Gastroesophageal sphincter (tissue), 4 donors: ENCODE results near the gene USP25. TPM values are rescaled to one million over a fixed set of nuclear protein-coding genes. Genes with fewer than 3 reads are reported as not detected.

ENCODE experiments used
- ATAC-seq: fragments of 150-250 bp; one replicate; pipeline ENCODE4 v1.9.1; 2016; ENCODE audit warnings: mild to moderate bottlenecking, moderate library complexity
- H3K27ac ChIP-seq, 4 donors: fragments of 200-600 bp; sonication (generic) in 3 of 4; 1 replicate in 3 of 4; 2 replicates in 1 of 4; pipeline ENCODE4 v1.5.1; 2016 to 2019
- H3K27me3 ChIP-seq: fragments of 200-600 bp; sonication (generic); one replicate; pipeline ENCODE4 v1.5.1; 2019
- H3K36me3 ChIP-seq, 2 donors: fragments of 200-600 bp; sonication (generic); one replicate each; pipeline ENCODE4 v1.5.1; 2019; ENCODE audit warnings: control low read depth in 1 of 2
- H3K4me1 ChIP-seq, 3 donors: fragments of 200-600 bp; sonication (generic); 1 replicate in 2 of 3; 2 replicates in 1 of 3; pipeline ENCODE4 v1.5.1; 2016 to 2019; ENCODE audit warnings: control low read depth in 2 of 3
- H3K4me3 ChIP-seq, 2 donors: fragments of 200-600 bp; sonication (generic); one replicate each; pipeline ENCODE4 v1.5.1; 2019; ENCODE audit warnings: mild to moderate bottlenecking in 1 of 2, moderate library complexity in 1 of 2
- H3K9me3 ChIP-seq, 3 donors: fragments of 200-600 bp; sonication (generic); one replicate each; pipeline ENCODE4 v1.5.1; 2017 to 2019; ENCODE audit warnings: control low read depth in 2 of 3
- EP300 ChIP-seq: sonication (generic); formaldehyde crosslinking; IDR thresholded peaks from one replicate; pipeline ENCODE4 v1.6.1; 2017; ENCODE audit warnings: antibody characterized with exemption, mild to moderate bottlenecking
- POLR2A ChIP-seq, 2 donors: fragments of 450-650 bp; IDR thresholded peaks; one replicate each; pipeline ENCODE4 v1.6.1; 2017; ENCODE audit warnings: antibody characterized with exemption in 2 of 2, mild to moderate bottlenecking in 2 of 2, moderate library complexity in 1 of 2
- POLR2AphosphoS5 ChIP-seq: sonication (generic); formaldehyde crosslinking; IDR thresholded peaks from one replicate; pipeline ENCODE4 v1.6.1; 2017; ENCODE audit warnings: antibody characterized with exemption
- WGBS, 2 donors: methylation state at CpG; one replicate each; pipeline ENCODE4 v1.1.5; 2018; ENCODE audit warnings: low coverage in 1 of 2; 5-methylcytosine and 5-hydroxymethylcytosine counted together
- total RNA-seq, 4 donors: library from RNA; depleted of rRNA; stranded (reverse); fragments of >200 nt; gene quantifications; one replicate each; pipeline ENCODE4 v1.1.0, GENCODE V29; 2016
- TF ChIP-seq, protein P1 (sequence below), 4 experiments: fragments of 200-600 bp in 2 of 4; fragments of 450-650 bp in 2 of 4; sonication (generic) in 1 of 4; IDR thresholded peaks; one replicate each; pipeline ENCODE4 v1.5.1; 2017 to 2019; ENCODE audit warnings: antibody characterized with exemption in 4 of 4, mild to moderate bottlenecking in 2 of 4, moderate library complexity in 2 of 4

Gene USP25
- total RNA-seq, 4 donors from 2014 or later: 51.2 to 77.3 (median 59.5) TPM

DNA sequence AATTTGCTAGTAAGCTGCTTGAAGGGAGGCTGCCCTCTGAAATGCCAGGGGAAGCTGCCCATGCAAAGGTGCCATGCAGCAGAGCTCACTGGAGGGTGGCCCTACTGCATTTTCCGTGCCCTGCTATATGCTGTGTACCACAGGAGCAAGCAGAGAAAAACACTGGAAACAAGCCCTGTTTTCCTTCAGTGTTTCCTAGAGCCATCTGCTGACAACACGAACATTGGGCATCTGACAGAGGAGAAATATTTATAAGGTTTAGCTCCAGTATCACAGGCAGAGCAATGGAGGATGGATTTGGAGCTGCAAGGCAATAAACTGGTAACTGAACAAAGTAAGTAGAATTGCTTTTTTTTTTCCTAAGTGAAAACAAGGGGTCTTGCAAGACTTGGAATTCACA is 198.4 kb downstream of the USP25 start:
- no peaks in the 10 kb centered on the region for H3K4me1 ChIP-seq
- no peaks in the 10 kb centered on the region for H3K9me3 ChIP-seq
- no peak overlapping the region for H3K27ac ChIP-seq
- H3K4me3 ChIP-seq: no peak overlapping the region
- TF ChIP-seq, protein P1, sequence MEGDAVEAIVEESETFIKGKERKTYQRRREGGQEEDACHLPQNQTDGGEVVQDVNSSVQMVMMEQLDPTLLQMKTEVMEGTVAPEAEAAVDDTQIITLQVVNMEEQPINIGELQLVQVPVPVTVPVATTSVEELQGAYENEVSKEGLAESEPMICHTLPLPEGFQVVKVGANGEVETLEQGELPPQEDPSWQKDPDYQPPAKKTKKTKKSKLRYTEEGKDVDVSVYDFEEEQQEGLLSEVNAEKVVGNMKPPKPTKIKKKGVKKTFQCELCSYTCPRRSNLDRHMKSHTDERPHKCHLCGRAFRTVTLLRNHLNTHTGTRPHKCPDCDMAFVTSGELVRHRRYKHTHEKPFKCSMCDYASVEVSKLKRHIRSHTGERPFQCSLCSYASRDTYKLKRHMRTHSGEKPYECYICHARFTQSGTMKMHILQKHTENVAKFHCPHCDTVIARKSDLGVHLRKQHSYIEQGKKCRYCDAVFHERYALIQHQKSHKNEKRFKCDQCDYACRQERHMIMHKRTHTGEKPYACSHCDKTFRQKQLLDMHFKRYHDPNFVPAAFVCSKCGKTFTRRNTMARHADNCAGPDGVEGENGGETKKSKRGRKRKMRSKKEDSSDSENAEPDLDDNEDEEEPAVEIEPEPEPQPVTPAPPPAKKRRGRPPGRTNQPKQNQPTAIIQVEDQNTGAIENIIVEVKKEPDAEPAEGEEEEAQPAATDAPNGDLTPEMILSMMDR (IDR thresholded peaks at IDR 0.05): no peak
- TF ChIP-seq POLR2AphosphoS5: no peak
- TF ChIP-seq EP300: no peak
- no peak for TF ChIP-seq POLR2A (IDR thresholded peaks at IDR 0.05)
- H3K36me3 ChIP-seq: no peaks in the 10 kb centered on the region
- ATAC-seq: no peak
- 54 to 56% methylated on average over 1 to 2 of the region's 2 CpGs for whole genome bisulfite sequencing, 2 donors
- no peaks in the 10 kb centered on the region for H3K27me3 ChIP-seq

DNA sequence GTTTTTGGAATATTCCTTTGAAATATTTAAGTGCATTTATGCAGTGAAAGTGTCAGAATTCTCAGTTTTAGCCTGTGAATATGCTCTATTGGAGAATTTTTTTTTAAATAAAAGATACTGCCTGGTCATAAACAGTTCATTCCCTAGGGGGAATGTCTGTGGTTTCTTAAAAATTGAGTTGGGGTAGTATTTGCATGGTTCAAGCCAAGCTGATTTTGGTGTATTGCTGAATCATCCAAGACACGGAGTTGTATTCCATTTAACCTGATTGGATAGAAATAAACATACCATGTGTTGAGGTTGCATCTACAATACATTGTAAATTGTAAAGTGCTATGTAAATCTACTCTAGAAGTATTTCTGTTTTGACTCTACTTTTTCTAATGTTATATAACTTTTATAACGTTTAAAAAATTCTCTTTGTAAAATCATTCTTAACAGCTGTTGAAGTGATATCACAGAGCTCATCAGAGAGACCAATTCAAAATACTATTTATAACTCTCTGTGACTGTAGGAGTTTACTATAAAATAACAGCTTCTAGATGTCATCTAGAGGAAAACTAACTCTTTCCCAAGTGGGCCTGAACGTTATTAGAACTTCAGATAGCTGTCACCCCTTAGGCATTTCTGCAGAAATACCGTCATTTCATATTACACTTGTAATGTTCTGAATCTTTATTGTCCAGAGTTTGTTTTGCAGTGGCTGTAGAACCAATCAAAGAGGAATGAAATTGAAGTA is 199.1 kb downstream of the USP25 start:
- no peaks in the 10 kb centered on the region for H3K27me3 ChIP-seq
- H3K9me3 ChIP-seq: no peaks in the 10 kb centered on the region
- ATAC-seq: no peak
- 32 to 41% methylated on average over 4 of the region's 4 CpGs for WGBS, 2 donors
- no peaks in the 10 kb centered on the region for H3K4me1 ChIP-seq
- TF ChIP-seq POLR2A (IDR thresholded peaks at IDR 0.05) (no peak), POLR2AphosphoS5 (no peak), EP300 (no peak)
- TF ChIP-seq, protein P1 (IDR thresholded peaks at IDR 0.05): no peak
- H3K27ac ChIP-seq: no peak overlapping the region
- no peaks in the 10 kb centered on the region for H3K36me3 ChIP-seq
- no peak overlapping the region for H3K4me3 ChIP-seq

DNA sequence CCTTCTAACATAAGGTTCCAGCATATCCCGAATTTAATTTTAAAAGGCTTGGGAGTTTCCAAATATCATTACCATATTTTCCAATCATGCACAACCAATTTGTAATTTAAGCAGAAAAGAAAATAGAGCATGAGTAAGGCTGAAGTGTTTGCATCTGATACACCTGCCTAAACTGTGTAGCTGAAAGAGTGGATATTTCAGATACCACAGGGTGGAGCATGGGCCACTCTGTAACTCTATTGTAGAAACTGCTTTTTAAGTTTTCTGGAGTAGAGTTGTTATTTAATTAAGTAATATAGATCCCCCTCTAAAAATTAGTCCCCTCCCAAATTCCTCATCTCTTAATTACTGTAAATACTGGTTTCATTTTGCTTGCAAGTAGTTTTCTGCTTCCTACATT is 199.8 kb downstream of the USP25 start:
- no peak overlapping the region for H3K4me3 ChIP-seq
- no peak for ATAC-seq

More for the DNA sequence above, 199.8 kb downstream of the USP25 start:
- Histone ChIP-seq H3K27me3 (no peaks in the 10 kb centered on the region), H3K9me3 (no peaks in the 10 kb centered on the region), H3K4me1 (no peaks in the 10 kb centered on the region), H3K36me3 (no peaks in the 10 kb centered on the region), H3K27ac (no peak overlapping the region)
- TF ChIP-seq, protein P1 (IDR thresholded peaks at IDR 0.05): no peak
- TF ChIP-seq POLR2A (IDR thresholded peaks at IDR 0.05) (no peak), EP300 (no peak), POLR2AphosphoS5 (no peak)
- WGBS, 2 donors: 63 to 93% methylated on average over 1 of the region's 1 CpG
